K562 (cell line): Measurements from ENCODE around the gene TBCEL. TPM values are rescaled to one million over a fixed set of nuclear protein-coding genes. Genes with fewer than 3 reads are reported as not detected.
"Not testable (repeated sequence)": the region's sequence is repeated elsewhere in the genome, so short reads cannot be mapped to it uniquely, and the experiment has no call there.

Experiments
- ATAC-seq: fragments of 200-7000 bp; cut with Tn5 transposase; 3 replicates; pipeline ENCODE4 v1.9.1; 2020; ENCODE audit warnings: moderate library complexity
- BruUV-seq: library from RNA; stranded (reverse); fragments of 400-500 nt; replicated peaks from 2 replicates; lab custom pipeline; 2021; lab: Mats Ljungman, UMichigan
- CTCF ChIA-PET: fragments of 300-600 bp; formaldehyde crosslinking; extraction: SDS; loops from one replicate; lab custom pipeline; 2021; ENCODE audit warnings: low intra/inter-chr PET ratio; lab: Yijun Ruan, JAX
- POLR2A ChIA-PET: fragments of 300-600, 350-650 bp; sonication (Branson Sonifier 250); formaldehyde crosslinking; extraction: SDS; loops from one replicate; lab custom pipeline; 2021; ENCODE audit warnings: antibody characterized with exemption, inconsistent platforms; lab: Yijun Ruan, JAX
- DNase-seq, 4 experiments: peaks; one replicate each; pipeline versions ENCODE4 v3.0.0 to v3.0.0-alpha.2; 2011 to 2018; ENCODE audit warnings: low spot score in 3 of 4, mixed read lengths in 3 of 4; ENCODE audit errors: extremely low read depth in 1 of 4
- FAIRE-seq: peaks from 2 replicates; lab custom pipeline; 2011; peaks lifted over from hg19 to GRCh38; lab: Jason Lieb, UNC
- H2AFZ ChIP-seq: 2 replicates; pipeline ENCODE4 v1.6.0; 2011; ENCODE audit warnings: low read depth, low read length, control low read depth, inconsistent platforms
- H3K27ac ChIP-seq: fragments of 200-600 bp; 3 replicates; pipeline ENCODE4 v1.8.0; 2011; ENCODE audit warnings: low read depth, mild to moderate bottlenecking, control low read depth, inconsistent platforms, low read length, moderate library complexity, mixed read lengths; ENCODE audit errors: extremely low read depth
- H3K27me3 ChIP-seq, 2 experiments: fragments of 300-600 bp in 1 of 2; 2 replicates in 1 of 2; 3 replicates in 1 of 2; pipeline versions ENCODE4 v1.6.0 to v1.8.0; 2011; ENCODE audit warnings: inconsistent platforms in 2 of 2, low read length in 2 of 2, mild to moderate bottlenecking in 1 of 2, mixed read lengths in 1 of 2, moderate library complexity in 1 of 2; ENCODE audit not compliant: control insufficient read depth in 2 of 2, insufficient read depth in 2 of 2
- H3K36me3 ChIP-seq: fragments of 300-600 bp; 3 replicates; pipeline ENCODE4 v1.8.0; 2011; ENCODE audit warnings: mild to moderate bottlenecking, low read length, inconsistent platforms; ENCODE audit not compliant: control insufficient read depth, insufficient read depth
- H3K4me1 ChIP-seq, 2 experiments: fragments of 200-600 bp in 1 of 2; replicated peaks in 1 of 2; 2 replicates in 1 of 2; 3 replicates in 1 of 2; pipeline versions ENCODE4 v1.5.1 to v1.8.0; 2011; ENCODE audit warnings: inconsistent platforms in 2 of 2, low read length in 2 of 2, mild to moderate bottlenecking in 1 of 2, mixed read lengths in 1 of 2, moderate library complexity in 1 of 2; ENCODE audit not compliant: control insufficient read depth in 2 of 2, insufficient read depth in 2 of 2
- H3K4me2 ChIP-seq: 2 replicates; pipeline ENCODE4 v1.6.1; 2011; ENCODE audit warnings: low read length, control low read depth, inconsistent platforms, mixed read lengths; ENCODE audit not compliant: insufficient read depth
- H3K4me3 ChIP-seq: fragments of 200-600 bp; sonication (generic), shearing (Covaris generic); 2 replicates; pipeline ENCODE4 v1.5.1; 2016; ENCODE audit warnings: control low read depth, inconsistent platforms
- H3K79me2 ChIP-seq: fragments of 200-600 bp; 3 replicates; pipeline ENCODE4 v1.8.0; 2011; ENCODE audit warnings: low read length, inconsistent platforms; ENCODE audit not compliant: control insufficient read depth, insufficient read depth
- H3K9ac ChIP-seq, 2 experiments: 2 replicates each; pipeline versions ENCODE4 v1.6.0 to v1.6.1; 2011; ENCODE audit warnings: low read depth in 2 of 2, low read length in 2 of 2, control low read depth in 1 of 2, inconsistent platforms in 1 of 2, mild to moderate bottlenecking in 1 of 2, mixed read lengths in 1 of 2; ENCODE audit not compliant: insufficient read depth in 1 of 2
- H3K9me1 ChIP-seq: one replicate; pipeline ENCODE4 v1.6.0; 2011; ENCODE audit warnings: inconsistent platforms, mild to moderate bottlenecking, low read length, moderate library complexity; ENCODE audit not compliant: control insufficient read depth, insufficient read depth
- H3K9me3 ChIP-seq: replicated peaks from 2 replicates; pipeline ENCODE4 v1.5.1; 2011; ENCODE audit warnings: low read depth, low read length, inconsistent platforms; ENCODE audit not compliant: control insufficient read depth, insufficient read depth
- H4K20me1 ChIP-seq: replicated peaks from 2 replicates; pipeline ENCODE4 v1.6.1; 2011; ENCODE audit warnings: low read length, inconsistent platforms, mixed read lengths; ENCODE audit not compliant: control insufficient read depth, insufficient read depth
- SREBF1 ChIP-seq: fragments of 150-350 bp; IDR thresholded peaks from 2 replicates; pipeline ENCODE4 v1.6.1; 2014; ENCODE audit warnings: antibody characterized with exemption, low read depth, low read length, borderline replicate concordance
- whole genome bisulfite sequencing: fragments of 100-300 bp; shearing (Covaris generic); methylation state at CpG from one replicate; pipeline ENCODE4 v1.1.6; 2016; ENCODE audit warnings: low coverage, mixed read lengths; ENCODE audit not compliant: insufficient coverage; ENCODE audit errors: missing lambda C conversion rate; 5-methylcytosine and 5-hydroxymethylcytosine counted together
- in situ Hi-C: fragments of 300-500 bp; cut with MboI; formaldehyde crosslinking; loops from 4 replicates; pipeline ENCODE4 v1.15.0; 2018; ENCODE audit warnings: inconsistent platforms, mixed read lengths
- intact Hi-C: fragments of 100-400 bp; cut with micrococcal nuclease; formaldehyde crosslinking; loops from 2 replicates; pipeline ENCODE4 v1.14.2; 2022
- polyA plus RNA-seq, 8 experiments: library from polyadenylated mRNA; depleted of rRNA in 4 of 8; stranded (reverse) in 5 of 8; unstranded in 3 of 8; fragments of >200 nt; fragmentation: Nextera tagmentation in 2 of 8; fragmentation: Illumina TruSeq in 1 of 8; extraction: Ambion mirVana in 2 of 8; extraction: Trizol in 1 of 8; gene quantifications; 2 replicates each; pipeline versions ENCODE4 v1.2.1 to v1.2.3, GENCODE V29; 2011 to 2014; ENCODE audit warnings: inconsistent platforms in 1 of 8, missing spikeins in 1 of 8
- total RNA-seq, 7 experiments: library from RNA; depleted of rRNA in 6 of 7; stranded (reverse); fragments of >200 nt in 6 of 7; fragmentation: Illumina TruSeq in 2 of 7; extraction: Trizol in 2 of 7; gene quantifications; 2 replicates each; pipeline versions ENCODE4 v1.2.1 to v1.2.3, GENCODE V29; 2011 to 2021; ENCODE audit warnings: low replicate concordance in 1 of 7

TBCEL gene
- total and polyA plus RNA-seq, 9 of the 15 experiments (the other 6 are each of a cell fraction or from before 2014, with no cell fraction given), result 0.39 to 2.3 (median 1.4) TPM

GRCh38 chr11:121113611-121114010, 89.7 kb downstream of the TBCEL start:
- H2AFZ ChIP-seq, result no peak overlapping the region
- intact Hi-C loops (loop anchor here (2.0 to 5.0 kb wide), 4 partner anchors 161 to 603 kb away; partner anchors contain the start of gene GRIK4), in situ Hi-C loops (no loop called here)
- DNase-seq (no peak), FAIRE-seq (no peak), ATAC-seq (no peak)
- H3K9ac ChIP-seq, result no peak overlapping the region
- H3K4me3 ChIP-seq, result no peak overlapping the region
- H4K20me1 ChIP-seq, result no peaks in the 10 kb centered on the region
- under 1% methylated on average over 9 of the region's 9 CpGs for WGBS
- H3K36me3 ChIP-seq, result no peaks in the 10 kb centered on the region
- no peaks in the 10 kb centered on the region for H3K9me1 ChIP-seq
- CTCF ChIA-PET, result interaction anchor here (0.7 kb wide), 1 partner anchor 83 kb away, joined by 3 read pairs; no protein-coding TSS in a partner anchor
- POLR2A ChIA-PET, result no interaction called here
- TF ChIP-seq SREBF1, result no peak
- no TSS peak for BruUV-seq
- H3K27me3 ChIP-seq, result peaks cover 9 to 21% of the 10 kb centered on the region in 2 experiments; a peak in 3 of 5 replicates
- H3K4me2 ChIP-seq, result no peak overlapping the region
- no peaks in the 10 kb centered on the region for H3K9me3 ChIP-seq
- H3K27ac ChIP-seq, result no peak overlapping the region
- H3K4me1 ChIP-seq, result no peaks in the 10 kb centered on the region
- no peaks in the 10 kb centered on the region for H3K79me2 ChIP-seq

- peaks cover 9 to 21% of the 10 kb centered on the region in 2 experiments; a peak in 3 of 5 replicates for H3K27me3 ChIP-seq
- H3K27ac ChIP-seq, H3K9ac ChIP-seq, H3K36me3 ChIP-seq, H3K9me3 ChIP-seq, H4K20me1 ChIP-seq, BruUV-seq, in situ Hi-C loops, H3K4me1 ChIP-seq, DNase-seq, CTCF ChIA-PET, H3K4me2 ChIP-seq, H3K79me2 ChIP-seq, FAIRE-seq, intact Hi-C loops, H2AFZ ChIP-seq, ATAC-seq, H3K9me1 ChIP-seq, POLR2A ChIA-PET, H3K4me3 ChIP-seq: not testable (repeated sequence)
- no CpG with 5 or more reads among the region's 1 CpG for WGBS
Observed at GRCh38 chr11:121115024-121115423, 91.1 kb downstream of the TBCEL start.
